MV-4-11 (cell line): ENCODE results near the gene PITRM1.
A peak's percentile ranks its signal among the peaks of the same experiment; 100 is the strongest.
"Not testable (repeated sequence)": the region's sequence is repeated elsewhere in the genome, so short reads cannot be mapped to it uniquely, and the experiment has no call there.

Source experiments
- DNase-seq: peaks from one replicate; lab custom pipeline; 2025; lab: John Stamatoyannopoulos, UW

PITRM1 gene, protein sequence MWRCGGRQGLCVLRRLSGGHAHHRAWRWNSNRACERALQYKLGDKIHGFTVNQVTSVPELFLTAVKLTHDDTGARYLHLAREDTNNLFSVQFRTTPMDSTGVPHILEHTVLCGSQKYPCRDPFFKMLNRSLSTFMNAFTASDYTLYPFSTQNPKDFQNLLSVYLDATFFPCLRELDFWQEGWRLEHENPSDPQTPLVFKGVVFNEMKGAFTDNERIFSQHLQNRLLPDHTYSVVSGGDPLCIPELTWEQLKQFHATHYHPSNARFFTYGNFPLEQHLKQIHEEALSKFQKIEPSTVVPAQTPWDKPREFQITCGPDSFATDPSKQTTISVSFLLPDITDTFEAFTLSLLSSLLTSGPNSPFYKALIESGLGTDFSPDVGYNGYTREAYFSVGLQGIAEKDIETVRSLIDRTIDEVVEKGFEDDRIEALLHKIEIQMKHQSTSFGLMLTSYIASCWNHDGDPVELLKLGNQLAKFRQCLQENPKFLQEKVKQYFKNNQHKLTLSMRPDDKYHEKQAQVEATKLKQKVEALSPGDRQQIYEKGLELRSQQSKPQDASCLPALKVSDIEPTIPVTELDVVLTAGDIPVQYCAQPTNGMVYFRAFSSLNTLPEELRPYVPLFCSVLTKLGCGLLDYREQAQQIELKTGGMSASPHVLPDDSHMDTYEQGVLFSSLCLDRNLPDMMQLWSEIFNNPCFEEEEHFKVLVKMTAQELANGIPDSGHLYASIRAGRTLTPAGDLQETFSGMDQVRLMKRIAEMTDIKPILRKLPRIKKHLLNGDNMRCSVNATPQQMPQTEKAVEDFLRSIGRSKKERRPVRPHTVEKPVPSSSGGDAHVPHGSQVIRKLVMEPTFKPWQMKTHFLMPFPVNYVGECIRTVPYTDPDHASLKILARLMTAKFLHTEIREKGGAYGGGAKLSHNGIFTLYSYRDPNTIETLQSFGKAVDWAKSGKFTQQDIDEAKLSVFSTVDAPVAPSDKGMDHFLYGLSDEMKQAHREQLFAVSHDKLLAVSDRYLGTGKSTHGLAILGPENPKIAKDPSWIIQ

DNA sequence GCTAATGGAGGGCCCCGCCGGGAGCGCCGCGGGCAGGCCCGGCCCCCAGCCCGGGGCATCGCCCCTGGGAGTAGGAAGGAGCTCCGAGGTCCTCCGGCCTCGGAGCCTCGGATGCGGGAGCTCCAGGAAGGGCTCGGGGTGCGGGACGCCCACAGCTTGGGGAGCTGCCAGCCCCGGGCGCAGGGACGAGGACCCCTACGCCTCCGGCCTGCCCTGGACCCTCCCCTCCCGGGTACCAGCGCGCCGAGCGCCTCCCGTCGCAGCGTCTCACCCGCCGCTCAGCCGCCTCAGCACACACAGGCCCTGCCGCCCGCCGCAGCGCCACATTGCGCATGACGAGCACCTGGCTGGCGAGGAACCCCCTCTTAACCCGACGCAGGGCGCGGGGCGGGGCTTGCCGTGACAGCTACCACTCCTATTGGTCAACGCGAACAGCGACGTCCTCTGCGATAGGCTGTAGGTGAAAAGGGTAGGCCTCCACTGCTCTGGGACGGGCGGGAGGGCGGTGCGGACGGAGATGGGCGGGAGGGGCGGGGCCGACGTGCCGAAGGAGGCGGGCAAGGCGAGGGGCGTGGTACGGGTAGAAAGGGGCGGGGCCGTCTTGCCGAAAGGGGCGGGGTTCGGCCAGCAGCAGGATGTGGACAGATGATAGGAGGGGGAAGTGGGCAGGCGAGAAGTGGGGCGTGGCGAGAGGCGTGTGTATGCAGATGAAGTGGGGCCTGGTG lies at the start of gene PITRM1:
PITRM1 (minus strand) TSS at position 337 of the 725 bp plus-strand sequence; CDS start at position 327, 10 bp downstream.
- DNase-seq: peak; percentile 98

DNA sequence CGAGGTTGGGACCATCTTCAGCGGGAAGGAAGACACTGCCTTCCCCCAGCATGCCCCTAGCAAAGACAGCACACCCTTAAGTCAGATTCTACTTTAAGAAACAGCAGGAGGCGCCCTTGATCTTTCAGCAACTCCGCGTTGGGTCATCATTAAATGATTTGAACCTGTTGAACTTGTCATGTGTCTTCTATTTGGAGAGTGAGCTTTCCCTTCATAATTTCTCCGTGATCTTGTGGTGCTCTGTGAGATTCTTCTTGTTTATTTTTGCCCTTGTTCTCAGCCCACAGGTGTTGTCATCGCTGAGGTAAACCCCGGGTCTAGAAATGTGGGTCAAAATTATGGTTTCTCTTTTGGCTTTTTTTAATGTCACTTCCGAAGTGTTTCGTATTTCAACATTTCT lies 49.5 kb upstream of the PITRM1 start:
- no peak for DNase-seq

DNA sequence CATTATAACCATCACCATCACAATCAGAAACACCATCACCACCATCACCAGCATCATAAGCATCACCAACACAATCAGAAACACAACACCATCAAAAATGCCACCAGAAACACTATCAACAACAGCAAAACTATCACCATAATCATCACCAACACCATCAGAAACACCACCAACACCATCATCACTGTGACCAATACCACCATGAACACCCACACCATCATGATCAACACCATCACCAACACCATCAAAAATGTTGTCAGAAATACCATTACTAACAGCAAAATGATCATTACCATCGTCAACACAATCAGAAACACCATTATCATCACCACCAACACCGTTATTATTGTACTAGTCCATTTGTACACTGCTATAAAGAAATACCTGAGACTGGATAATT lies 49.0 kb upstream of the PITRM1 start:
- not testable (repeated sequence) for DNase-seq

DNA sequence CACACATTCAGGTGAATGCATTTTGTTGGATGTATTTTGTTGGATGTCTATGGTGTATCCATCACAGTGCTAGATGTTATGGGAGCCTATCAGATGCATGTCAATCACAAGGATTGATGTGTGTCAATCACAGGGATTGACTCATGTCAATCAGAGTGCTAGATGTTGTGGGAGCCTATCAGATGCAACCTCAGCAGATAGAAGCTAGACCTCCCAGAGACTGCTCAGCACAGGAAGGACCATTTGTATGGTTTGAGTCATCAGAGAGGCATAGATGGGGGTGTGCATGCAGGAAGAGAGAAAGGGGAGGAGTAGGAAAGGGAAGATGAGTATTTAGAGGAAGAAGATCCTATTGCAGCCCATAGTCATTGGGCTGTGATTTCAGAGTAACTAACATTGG lies 48.3 kb upstream of the PITRM1 start:
- no peak for DNase-seq

DNA sequence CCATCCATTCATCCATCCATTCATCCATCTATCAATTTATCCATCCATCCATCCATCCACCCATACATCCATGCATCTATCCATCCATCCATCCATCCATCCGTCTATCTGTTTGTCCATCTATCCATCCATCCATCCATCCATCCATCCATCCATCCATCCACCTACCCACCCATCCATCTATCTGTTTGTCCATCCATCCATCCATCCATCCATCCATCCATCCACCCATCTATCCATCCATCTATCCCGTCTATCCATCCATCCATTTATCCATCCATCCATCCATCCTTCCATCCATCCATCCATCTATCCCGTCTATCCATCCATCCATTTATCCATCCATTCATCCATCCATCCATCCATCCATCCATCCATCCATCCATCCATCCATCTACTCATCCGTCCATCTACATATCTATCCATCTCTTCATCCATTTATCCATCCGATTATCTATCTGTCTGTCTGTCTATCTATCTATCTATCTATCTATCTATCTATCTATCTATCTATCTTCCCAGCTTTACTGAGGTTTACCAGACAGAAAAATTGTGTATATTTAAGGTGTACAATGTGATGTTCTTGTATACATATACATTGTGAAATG lies 46.5 kb upstream of the PITRM1 start:
- not testable (repeated sequence) for DNase-seq

DNA sequence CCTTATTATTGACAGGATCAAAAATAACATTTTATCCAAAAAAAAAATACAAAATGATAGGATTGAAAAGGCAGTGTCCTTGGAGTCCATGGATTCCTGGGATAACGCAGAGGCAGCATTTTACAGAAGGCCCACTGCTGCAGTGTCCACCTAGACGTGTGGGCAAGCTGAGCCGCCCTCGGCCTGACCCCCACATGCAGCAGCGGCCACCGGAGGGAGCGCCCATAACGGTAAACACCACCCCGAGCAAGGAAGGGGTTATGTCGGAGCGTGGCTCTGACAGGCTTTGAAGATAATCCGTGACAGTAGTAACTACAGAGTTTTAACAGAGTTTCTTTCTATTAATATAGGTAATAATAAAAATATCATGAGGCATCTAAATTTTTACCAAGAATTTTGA lies 45.3 kb upstream of the PITRM1 start:
- DNase-seq: no peak

DNA sequence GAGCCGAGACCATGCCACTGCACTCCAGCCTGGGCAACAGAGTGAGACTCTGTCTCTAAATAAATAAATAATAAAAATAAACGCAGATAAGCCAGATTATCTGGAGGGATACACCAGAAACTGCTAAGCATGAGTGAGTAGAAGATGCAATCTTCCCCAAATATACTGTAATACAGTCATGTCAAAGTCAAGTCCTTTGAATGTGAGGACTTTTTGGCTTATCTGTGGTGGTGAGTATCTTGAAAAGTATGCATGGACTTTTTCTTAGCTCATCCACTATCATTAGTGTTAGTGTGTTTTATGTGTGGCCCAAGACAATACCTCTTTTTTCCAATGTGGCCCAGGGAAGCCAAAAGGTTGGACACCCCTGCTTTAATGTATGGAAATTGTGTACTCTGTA lies 44.7 kb upstream of the PITRM1 start:
- no peak for DNase-seq

DNA sequence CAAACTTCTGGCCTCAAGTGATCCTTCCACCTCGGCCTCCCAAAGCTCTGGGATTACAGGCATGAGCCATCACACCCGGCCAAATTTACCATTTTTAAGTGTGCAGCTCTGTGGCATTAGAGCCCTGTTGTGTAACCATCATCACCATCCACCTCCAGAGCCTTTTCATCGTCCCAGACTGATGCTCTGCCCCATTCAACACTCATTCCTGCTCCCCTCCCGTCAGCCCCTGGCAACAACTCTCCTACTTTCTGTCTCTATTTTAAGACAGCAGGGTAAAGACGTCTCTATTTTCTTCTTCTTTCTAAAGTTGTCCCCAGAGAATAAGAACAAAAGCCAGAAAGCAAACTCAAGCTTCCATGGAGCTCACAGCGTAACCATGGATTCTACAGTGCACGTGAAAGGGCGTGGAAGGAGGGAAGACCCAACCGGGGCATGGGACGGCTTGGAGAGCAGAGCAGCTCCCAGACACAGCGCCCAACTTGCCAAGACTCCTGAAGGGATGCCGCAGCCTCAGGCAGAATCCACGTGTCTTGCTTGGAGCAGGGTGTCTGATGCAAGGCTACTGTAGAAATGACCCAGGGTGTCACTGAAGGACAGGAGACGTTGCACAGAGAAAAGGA lies 42.7 kb upstream of the PITRM1 start:
- DNase-seq: no peak

DNA sequence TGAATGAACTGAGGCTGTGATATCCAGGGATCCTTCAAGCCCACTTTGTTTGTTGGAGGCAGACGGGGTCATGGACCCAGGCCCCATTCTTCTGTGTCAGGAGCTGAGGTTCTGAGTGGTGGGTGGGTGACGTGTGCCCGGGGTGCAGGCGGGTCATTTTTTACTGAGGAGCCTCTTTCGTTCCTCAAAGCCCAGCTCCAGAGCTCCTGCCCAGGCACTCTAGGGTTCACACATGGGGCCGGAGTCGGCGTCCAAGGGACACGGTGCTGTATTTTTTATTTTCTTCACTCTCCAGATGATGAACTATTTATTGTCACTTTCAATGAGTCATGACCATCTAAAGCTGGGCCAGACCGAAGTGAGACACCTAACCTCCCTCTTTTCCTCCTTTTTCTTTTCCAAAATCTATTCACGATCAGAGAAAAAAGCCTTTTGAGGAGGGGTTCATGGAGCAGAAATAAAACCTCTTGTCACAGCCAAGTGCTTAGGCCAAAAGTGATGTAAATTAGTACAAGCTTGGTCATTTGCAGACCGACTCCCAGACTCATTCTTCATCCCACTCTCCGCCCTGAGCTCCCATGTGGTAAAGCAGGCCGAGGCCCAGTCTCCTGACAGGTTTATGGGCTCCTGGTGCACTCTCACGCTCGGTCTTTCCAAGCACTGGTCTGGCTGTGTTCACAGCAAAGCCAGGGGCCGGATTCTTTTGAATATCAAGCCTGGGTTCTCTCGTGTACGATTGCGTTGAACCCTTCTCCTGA lies 41.4 kb upstream of the PITRM1 start:
- no peak for DNase-seq

DNA sequence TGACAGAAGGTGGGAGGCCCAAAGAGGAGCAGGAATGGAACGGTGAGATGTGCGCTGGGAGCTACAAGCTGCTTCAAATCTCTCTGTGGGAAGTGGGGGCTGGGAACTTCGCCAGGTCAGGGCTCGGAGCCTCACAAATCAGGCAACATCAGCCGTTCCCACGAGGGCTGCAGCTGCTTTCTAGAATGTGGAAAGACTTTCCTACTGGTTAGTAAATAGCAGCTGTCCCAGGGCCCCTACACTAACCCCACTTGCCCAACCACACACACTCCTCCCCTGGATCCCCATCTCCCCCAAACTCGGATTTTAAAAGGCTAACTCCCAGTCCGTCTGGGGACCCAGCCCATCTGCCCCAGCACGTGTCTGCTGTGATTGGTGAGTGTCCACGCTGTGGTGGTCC lies 40.6 kb upstream of the PITRM1 start:
- no peak for DNase-seq

DNA sequence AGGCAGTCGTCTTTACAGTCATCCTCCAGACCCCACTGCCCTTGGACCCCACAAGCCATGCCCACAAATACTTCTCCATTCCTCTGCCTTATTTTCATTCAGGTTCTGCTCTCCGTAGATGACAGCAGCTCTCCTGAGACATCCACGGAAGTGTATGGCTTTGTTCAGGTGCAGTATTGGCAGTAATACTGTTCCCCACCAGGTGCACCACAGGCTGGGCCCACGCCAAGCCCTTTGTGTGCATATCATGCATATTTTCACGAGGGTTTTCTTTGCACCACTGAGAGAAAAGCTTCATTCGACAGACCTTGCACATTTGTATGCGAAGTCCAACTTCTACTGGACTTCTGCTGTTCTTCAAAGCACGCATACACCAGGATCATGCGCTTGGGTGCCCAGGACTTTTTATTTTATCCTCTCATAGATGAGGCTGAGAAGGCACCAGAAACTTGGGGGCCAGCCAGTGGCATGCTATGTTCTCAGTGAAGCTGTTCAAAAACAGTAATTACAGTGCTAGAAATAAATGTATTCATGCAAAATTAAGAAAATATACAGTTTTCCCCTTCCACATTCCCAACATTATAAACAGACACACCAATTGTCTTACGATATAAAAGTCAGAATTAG lies 37.8 kb upstream of the PITRM1 start:
- DNase-seq: no peak

DNA sequence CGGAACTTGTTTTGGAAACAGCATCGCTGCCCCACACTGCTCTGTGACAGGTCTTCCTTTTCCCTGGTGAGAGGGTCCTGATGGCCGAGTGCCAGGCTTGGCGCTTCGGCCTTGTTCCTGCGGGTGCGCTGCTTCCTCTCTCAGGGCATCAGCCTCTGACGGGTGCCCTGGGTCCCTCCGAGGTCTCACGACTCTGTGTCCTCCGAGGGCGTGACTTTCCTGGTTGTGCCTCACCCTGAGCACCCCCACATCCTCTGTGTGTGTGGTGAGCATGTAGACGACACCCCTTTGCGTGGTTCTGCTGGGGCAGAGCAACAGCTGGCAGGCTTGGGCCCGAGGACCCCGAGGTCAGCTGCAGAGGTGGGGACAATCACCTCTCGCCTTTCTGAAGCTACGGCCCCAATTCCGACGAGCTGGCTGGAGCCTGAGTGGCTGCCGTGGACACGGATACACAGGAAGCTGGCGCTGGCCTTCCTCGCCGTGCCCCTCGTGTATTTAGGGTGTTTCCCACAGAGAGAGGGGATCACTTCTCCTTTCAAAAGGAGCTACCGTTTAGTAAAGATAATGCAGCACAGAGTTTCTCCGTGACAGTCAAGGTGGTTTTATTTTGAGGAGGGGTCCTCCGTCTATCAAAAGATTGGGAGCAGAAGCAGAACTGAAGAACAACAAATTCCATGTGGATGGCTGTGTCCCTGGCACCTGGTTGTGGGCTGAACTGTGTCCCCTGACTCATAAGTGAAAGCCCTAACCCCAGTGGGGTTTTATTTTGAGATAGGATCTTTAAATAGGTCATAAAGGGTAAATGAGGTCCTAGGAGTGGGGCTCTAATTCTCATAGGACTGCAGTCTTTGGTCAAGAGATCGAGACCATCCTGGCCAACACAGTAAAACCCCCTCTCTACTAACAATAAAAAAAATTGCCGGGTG lies 36.2 kb upstream of the PITRM1 start:
- peak; percentile 16 for DNase-seq

DNA sequence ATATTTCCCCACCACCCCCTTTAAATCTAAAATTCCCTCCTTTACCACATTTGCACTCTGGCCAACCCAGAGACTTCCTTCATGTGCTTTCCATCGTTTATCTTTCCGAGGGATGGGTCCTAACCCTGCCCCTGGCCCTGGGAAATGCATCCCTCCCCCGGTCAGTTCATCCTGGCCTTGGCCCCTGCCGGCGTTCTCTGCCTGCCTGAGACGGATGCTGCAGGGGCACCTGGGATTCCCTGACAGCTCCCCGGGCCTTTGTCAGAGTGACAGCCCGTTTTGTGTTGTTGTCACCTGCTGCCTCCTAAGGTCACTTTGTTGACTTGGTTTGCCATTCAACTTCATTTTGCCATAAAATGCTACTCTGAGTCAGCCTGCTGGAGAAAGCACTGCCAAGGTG lies 34.8 kb upstream of the PITRM1 start:
- DNase-seq: no peak

DNA sequence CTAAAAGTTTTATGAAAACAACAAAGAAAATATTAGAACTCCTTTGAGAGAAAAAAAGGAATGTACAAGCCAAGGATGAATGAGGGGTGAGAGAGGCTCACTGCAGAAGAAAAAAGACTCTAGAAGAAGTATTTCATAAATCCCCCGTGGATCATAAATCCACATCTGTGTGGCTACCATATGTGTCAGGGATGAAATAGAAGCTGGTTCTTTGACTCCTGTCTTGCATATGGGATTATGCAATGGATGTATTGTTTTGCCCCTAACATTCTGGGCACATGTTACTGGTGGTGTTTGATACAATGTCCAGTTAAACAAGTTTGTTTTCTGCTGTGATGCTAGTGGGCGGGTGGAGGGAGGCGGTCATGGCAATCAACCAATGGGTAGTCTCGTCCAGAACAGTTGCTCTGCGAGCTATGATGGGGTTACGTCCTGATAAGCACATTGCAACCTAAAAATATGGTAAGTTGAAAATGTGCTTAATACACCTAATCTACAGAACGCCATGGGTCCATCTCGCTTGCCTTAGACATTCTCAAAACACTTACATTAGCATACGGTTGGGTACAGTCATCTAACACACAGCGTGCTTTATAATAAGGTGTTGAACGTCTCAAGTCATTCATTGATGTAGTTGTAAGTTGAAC lies 34.1 kb upstream of the PITRM1 start:
- DNase-seq: no peak

DNA sequence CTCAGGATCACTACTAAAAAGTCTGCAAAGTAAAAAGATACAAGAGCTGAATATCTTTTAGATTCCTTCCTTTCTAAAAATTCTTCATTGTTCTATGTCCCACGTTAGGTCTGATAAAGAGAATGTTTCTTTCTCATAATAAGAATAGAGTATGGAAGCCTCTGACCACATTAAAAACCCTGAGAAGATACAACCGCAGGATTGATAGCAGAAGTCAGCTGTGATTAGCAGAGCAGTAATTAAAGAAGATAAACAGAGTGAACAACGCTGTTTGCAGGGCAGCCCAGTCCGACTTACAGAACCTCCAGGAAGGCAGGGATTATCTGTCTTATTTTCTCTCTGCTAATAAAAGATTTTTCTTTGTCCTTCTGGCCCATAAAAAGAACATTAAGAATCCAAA lies 31.4 kb upstream of the PITRM1 start:
- DNase-seq: no peak

DNA sequence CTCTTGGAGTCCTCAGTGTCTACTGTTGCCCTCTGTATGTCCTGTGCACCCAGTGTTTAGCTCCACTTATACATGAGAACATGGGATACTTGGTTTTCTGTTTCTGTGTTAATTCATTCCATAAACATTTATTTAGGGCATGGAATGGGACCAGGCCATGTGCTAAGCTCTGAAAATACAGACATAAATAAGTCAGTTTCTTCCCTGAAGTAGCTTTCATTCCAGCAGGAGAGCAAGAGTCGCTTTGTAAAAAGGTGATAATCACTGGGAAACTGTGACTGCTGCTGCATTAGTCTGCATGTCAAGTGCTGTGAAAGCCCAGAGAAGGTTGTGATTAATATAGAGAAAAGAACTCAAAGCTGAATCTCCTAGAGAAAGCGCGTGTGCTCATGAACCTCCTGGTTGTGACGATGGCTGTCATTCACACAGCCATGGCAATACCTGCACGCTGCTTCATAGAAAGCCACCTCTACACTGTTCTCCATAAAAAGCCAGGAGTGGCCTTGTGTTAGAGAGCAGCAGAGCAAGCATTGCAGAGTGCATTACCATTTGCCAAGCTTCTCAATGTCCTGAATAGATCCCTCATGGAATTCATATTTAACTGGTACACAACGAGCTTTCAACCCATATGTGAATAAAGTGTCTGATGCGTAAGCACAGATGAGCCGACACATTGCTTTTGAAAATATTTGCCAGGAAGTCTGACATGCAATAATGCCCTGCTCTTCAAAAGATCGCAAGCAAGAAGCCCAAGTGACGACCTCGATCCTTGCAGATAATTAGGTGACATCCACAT lies 30.6 kb upstream of the PITRM1 start:
- DNase-seq: no peak

DNA sequence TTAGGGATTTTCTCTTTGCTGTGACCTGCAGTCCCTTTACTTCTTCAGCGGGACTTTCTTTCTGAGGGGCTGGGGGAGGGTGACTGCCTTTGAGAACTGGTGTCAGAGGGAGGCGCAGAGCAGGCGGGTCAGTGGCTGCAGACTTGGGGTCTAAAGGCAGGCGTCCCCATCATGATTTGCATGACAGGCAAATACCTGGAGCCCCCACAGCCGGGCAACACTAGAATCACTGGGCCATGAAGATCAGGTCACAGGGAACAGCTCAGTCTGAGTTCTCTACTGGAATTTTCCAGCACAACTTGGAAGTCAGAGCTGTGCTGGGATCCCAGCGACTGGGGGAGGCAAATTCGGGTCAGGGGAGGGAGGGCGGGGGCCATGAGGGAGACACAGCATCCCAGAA lies 29.2 kb upstream of the PITRM1 start:
- no peak for DNase-seq

DNA sequence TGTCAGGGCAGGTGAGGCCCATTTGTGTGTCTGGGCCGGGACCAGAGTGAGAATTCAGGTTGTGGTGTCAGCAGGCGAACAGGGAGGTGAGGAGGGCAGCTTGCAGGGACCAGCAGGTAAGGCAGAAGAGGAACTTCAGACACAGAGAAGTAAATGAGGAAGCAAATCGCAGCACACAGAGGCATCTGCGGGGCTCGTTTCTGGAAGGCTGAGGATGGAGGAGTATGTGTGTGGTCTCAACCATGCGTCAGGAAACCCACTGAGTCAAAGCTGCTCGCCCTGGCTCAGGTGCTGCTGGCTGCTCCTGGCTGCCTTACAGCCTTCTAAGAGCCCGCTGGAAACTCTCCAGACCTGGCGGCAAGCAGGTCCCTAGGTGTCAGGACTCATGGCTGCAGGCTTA lies 26.9 kb upstream of the PITRM1 start:
- DNase-seq: peak; percentile 17
